ENCODE data around the gene PLA2G2F. TPM values are rescaled to one million over a fixed set of nuclear protein-coding genes. Genes with fewer than 3 reads are reported as not detected.

PLA2G2F gene
- total RNA-seq, 1 donor from 2014 or later: 3.0 TPM

DNA sequence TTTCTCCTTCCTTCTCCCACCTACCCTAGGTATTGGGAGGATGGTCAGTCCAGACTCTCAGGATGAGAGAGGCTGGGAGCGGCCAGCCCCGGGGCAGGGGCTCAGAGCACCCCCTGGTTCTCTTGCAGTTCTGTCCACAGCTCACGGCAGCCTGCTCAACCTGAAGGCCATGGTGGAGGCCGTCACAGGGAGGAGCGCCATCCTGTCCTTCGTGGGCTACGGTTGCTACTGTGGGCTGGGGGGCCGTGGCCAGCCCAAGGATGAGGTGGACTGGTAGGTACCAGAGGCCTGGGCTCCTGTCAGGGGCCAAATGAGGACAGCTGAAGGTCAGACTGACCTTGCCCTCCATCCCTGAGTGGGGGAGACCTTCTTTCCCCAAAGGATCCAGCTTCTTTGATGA, 4.2 kb downstream of the PLA2G2F start:
- DNase-seq: no peak

DNA sequence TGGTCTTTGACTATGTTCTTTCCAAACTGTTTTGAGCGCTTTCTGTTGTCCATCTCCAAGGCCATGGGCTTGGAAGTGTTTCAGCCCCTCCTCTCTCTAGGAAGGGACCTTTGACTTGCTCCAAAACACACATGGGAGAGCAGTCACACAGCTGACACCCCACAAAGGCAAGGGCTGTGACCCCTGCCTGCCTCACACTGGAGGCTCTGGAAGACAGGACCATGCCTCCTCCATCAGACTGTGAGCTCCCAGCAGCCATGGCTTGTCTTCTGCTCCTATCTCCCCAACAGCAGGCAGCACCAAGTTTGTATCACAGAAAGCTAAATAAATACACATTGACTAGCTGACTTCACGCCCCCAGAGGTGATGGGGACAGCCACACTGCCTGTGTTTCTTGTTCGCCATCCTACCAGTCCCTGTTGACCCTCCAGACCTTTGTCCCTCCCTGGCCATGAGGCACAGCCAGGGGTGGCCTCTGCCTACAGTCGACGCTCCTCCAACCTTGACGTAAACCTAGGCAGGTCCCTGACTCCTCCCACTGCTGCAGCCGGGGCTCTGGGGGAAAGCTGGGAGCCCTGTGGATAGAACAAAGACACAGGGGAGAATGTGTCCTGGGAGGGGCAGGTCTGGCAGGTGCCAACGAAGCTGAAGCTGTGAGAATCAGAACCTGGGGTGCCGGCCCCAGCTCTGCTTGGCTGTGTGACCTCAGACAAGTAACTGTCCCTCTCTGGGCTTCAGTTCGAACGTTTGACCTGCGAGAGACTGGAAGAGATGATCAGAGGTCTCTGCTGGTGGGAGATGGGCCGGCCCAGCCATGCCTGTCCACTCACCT, 4.8 kb downstream of the PLA2G2F start:
- no peak for DNase-seq

DNA sequence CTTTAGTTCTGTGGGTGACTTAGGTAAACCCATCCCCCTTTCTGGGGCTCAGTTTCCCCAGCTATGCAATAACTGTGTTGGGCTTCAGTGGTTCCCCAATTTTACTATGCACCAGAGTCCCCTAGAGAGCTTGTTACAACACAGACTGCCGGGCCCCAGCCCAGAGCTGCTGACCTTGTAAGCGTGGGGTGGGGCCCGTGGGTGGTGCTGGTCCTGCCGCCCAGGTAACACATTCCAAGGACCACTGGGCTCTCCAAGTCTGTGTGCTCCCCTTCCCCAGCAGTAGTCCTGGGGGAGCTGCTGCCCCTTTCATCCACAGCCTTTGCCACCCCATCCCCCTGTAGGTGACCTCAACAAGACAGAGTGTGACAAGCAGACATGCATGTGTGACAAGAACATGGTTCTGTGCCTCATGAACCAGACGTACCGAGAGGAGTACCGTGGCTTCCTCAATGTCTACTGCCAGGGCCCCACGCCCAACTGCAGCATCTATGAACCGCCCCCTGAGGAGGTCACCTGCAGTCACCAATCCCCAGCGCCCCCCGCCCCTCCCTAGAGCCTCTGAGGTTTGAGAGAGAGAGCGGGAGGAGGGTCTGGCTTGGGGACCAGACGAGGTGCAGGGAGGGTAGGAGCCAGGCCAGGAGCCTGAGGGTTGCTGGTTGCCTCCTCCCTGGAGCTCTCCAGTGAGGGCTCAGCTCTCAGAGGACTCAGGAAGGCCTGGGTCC, 8.9 kb downstream of the PLA2G2F start:
- DNase-seq: no peak

DNA sequence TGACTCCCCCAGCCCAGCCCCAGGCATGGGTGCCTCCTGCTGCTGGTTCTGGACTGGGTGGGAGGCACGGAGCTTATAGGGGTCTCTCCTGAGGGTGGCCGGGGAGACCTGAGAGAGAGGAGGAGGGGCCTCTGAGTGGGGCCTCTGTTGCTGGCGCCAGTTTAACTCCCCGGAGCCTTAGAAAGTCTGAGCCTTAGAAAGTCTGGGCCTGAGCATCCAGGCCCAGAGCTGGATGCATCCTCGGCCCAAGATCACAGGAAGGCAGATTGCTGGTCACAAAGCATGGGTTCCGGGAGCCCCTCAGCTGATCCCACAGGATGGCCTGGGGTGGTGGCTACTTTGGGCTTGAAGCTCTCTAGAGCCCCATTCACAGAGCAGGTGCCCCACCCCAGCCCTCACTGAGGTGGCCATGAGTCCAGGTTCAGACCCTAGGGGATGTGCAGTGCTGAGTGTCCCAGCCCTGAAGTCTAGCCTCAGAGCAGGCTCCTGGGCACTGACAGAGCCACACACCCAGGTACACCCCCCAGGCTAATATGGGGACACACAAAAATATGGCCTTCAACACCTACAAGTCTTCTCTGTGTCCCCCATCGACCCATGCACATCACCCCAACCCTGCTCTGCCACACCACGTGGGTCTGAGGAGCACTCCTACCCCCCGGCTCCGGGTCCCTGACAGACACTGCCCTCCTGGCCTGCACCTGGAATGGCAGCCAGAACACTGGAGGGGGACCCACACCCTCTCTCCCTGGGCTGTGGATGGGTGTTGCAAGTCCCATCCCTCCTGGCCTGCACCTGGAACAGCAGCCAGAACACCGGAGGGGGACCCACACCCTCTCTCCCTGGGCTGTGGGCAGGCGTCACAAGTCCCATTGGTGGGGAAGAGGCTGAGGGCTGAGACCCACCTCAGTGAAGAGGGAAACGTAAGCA, 9.7 kb downstream of the PLA2G2F start:
- DNase-seq: no peak

DNA sequence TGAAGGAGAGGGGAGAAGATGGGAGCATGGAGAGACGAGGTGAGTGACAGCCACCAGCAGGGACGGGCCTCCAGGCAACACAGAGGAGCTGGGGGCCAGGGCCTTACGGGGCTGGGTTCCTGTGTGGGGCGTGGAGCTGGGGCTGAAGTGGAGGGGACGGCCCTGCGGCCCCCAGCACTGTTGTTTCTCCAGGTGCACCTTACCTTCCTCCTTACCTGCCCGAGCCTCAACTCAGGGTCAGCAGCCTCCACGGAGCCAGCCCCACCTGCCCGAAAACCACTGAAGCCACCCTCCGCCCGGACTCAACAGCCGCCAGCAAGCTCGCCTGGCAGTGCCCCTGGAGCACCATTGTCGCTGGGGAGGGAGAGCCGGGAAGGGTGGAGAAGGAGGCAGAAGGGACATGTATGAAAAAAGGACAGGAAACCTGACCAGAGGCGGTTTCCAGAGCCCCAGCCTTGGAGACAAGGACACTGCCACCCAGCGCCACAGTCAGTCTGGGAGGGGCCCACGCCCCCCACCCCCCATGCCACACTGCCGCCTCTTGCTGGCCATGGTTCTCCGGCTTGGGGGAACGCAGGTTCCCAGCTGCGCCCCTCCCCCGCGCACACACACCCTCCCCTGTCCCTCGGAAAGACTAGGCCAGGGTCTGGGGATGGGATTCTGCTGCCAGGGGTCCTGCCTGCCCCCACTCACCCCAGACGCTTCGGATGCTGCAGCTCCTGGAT, 10.6 kb downstream of the PLA2G2F start:
- no peak for DNase-seq

DNA sequence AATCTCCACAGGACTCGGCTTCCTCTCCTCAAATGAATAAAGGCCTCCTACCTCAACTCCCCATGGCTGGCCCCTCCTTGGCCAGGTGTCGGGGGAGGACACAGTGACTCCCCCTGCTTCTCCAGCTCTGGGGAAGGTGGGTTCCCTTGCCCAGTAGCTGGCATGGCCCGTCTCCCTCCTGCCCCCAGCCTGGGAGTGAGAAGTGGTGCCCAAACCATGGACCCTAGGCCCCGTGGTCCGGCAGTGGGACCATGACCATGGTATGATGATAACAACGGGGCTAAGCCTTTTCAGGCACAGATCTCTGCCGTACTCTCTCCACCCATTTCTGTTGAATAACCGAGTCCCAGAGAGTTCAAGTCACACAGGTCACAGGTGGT, 11.2 kb downstream of the PLA2G2F start:
- DNase-seq: no peak

DNA sequence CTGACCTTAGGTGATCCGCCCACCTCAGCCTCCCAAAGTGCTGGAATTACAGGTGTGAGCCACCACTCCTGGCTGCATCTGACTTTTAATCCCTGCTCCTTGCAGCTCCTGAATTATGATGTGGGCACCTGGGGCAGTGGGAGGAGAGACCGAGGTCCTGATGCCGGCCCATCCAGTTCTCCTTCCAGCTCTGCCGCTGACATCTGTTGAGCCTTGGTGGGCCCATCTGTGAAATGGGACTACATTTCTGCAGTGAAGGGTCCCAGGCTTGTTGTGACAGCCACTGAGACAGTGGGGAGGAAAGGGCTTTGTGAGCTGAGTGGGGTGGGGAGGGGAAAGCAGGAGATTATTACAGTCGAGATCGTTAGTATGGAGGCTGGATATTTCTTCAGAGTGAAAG, 11.8 kb downstream of the PLA2G2F start:
- no peak for DNase-seq

DNA sequence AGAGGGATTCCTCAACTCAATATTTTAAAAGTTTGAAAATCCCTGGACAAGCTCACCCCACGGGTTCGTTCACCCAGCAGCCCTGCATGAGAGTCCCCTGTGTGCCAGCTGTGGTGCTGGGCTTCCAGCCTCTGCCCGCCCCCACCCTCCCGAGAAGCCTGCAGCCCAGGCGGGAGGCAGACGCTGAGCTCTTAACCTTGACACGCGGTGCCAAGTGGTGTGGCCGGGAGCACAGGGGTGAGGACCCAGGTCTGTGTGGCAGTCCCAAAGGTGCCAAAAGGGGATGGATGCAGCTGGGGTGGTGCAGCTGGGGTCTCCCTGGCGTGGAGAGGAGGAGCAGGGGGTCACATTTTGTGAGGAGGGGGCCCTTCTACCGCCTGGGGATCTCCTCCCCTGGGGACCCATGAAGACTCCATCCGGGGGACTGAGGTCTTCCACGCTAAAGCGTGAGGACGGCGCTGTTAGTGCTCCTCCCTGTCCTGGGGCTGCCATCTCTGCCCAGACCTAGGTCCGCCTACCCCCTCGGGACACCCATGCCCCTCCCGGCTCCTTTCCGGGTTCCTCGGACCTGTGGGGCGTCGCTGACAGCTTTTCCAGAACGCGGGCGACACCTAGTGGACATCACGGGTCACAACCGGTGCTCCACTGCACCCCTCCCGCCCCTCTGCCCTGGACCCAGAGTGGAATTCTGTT, 12.9 kb downstream of the PLA2G2F start:
- peak; percentile 68 for DNase-seq

DNA sequence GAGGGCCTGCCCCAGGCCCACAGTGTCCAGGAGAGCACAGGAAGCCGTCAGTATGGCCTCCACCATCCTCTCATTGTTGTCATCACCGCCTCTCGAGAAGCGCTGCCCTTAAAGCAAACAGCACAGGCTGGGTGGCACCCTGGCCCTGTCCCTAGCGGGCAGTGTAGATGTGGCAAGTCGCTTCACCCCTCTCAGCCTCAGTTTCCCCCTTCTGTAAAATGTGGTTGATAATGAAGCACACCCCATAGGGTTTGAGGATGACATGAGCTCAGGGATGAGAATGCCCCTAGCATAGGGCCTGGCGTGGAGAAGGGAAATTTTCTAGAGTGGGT, 13.4 kb downstream of the PLA2G2F start:
- DNase-seq: no peak

DNA sequence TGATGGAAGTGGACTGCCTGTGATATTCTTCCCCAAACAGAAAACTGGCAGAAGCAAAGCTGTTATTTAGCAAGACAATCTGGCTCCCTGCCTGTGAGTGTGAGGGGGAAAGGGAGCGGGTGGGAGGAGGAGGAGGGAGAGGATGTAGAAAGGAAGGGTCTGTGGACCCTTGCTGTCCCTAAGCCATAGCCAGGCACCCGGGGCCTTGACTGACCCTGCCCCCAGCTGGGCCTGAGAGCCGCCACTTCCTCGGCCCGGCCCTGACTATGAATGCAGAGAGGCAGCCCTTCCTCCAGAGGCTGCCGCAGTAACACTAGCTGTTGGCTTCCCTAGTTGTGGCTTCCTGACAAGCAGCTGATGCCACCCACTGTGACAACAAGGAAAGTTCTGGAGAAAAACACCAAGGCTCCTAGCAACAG, 13.9 kb downstream of the PLA2G2F start:
- DNase-seq: peak; percentile 59

DNA sequence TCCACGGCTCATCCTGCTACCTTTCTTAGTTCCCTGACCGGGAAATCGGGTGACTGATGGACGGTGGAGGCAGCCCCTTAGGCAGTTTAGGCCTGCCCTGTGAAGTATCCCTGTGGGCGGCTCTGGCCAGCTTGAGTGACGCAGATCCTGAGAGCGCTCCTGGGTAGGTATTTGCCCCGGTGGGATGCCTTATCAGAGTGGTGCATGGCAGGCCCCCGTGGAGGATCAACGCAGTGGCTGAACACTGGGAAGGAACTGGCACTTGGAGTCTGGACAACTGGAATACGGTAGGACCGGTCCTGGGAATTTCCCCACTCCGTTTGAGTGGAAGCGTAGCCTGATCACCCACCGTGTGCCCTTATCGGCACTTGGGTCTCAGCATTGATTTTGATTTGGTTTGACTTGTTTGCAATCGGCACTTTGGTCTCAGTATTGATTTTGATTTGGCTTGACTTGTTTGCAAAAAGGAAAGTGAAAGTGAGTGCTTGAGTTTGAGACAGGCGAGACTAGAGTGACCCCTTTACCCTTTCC, 15.2 kb downstream of the PLA2G2F start:
- no peak for DNase-seq

DNA sequence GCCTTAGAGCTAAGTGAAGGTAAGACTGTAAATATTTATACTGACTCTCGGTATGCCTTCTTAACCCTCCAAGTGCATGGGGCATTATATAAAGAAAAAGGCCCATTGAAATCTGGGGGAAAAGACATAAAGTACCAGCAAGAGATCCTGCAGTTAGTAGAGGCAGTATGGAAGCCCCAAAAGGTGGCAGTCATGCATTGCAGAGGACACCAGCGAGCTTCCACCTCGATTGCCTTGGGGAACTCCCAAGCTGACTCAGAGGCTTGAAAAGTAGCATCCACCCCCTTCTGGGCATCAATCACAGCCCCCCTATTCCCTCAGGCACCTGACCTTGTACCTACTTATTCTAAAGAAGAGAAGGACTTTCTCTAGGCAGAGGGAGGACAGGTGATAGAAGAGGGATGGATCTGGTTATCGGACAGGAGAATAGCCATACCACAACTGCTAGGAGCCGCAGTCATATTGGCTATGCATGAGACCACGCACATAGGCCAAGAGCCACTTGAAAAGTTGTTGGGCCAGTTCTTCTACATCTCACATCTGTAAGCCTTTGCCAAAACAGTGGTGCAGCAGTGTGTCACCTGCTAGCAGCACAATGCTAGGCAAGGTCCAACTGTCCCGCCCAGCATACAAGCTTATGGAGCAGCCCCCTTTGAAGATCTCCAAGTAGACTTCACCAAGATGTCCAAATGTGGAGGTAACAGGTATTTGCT, 19.4 kb downstream of the PLA2G2F start:
- no peak for DNase-seq

DNA sequence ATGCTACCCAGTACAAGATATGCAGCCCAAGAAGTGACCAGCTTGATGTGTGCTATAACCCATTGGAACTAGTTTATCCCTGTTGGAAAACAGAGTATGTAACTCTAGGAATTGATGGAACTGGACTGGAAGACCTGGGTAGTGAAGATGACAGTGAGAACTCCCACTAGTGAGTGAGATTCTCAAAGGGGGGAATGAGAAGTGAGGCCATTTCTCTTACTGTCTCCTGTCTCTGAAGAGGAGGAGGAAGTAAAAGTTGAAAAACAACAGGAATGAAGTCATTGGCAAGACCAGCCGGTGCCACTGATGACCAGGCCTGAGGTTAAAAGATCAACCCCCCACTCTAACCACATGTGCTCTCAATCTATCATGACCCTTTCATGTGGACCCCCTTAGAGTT, 20.9 kb downstream of the PLA2G2F start:
- no peak for DNase-seq

DNA sequence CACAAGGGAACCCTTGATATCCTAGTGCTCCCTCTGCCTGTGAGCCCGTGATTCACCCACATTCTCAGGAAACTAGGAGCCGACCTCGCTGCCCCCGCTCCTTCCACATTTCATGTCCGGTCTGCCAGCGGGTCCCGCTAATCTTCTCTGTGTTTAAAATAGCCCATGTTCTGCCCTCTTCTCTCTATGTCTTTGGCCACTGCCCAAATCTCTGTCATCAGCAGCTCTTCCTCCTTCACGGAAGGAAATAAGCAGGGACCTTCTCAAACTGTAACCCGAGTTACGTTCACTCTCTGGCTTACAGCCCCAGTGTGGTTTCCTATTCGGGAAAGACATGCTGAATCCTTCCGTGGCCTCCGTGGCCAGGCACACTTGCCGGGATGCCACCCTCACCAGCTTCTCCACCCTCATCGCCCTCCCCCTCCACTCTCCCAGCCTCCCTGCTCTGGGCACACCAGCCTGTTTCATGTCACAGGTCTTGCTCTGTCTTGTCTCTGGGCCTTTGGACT, 25.6 kb downstream of the PLA2G2F start:
- DNase-seq: no peak

DNA sequence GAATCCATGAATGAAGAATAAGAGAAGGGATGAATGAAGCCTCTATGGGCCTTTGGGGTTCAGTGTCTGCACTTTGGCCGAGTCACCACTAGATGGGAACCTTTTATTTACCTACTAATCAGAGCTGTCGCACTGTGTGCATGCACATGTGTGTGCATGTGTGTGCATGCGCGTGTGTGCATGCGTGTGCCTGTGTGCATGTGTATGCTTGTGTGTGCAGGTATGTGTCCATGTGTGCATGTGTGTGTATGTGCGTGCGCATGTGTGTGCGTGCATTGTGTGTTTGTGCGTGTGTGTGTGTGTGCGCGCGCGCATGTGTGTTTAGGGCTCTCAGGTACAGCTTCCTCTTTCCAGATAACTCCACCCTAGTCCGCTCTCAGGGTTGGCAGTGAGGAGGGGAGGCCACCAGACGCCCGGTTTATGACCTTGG, 26.4 kb downstream of the PLA2G2F start:
- DNase-seq: no peak

DNA sequence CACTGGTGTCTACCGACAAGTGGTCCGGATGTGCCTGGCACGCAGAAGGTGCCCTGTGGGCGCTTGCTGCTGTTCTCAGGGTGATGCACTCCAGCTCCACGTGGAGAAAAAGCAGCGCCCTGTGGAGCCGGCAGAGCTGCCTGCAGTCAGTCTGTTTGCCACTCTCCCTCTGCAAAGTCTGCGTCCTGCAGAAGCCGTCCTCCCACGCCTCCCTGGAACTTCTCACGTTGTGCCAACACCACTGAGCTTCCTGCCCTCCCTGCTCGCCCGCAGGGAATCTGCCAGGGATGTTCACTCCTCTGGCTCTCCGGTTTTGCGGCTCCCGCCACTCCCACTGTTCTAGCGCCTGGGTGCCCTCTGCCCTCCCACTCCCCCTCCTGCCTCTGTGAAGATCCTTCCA, 26.9 kb downstream of the PLA2G2F start:
- DNase-seq: no peak

DNA sequence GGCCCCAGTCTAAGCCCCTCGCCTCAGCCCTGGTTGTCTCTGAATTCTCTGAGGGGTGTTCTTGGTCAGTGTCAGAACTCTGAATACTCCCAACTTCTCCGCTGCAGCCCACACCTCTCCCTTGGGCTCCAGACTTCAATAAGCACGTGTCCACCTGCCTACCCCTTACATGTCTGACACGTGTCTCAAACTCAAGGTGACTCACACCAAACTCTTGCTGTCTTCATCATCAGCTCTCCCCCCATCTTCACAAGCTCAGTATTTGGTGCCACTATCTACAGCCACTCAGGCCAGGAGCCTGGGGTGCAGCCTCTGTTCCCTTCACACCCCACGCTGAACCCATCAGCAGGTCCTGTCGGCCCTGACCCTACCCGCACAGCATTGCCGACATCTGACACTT, 28.0 kb downstream of the PLA2G2F start:
- DNase-seq: no peak

DNA sequence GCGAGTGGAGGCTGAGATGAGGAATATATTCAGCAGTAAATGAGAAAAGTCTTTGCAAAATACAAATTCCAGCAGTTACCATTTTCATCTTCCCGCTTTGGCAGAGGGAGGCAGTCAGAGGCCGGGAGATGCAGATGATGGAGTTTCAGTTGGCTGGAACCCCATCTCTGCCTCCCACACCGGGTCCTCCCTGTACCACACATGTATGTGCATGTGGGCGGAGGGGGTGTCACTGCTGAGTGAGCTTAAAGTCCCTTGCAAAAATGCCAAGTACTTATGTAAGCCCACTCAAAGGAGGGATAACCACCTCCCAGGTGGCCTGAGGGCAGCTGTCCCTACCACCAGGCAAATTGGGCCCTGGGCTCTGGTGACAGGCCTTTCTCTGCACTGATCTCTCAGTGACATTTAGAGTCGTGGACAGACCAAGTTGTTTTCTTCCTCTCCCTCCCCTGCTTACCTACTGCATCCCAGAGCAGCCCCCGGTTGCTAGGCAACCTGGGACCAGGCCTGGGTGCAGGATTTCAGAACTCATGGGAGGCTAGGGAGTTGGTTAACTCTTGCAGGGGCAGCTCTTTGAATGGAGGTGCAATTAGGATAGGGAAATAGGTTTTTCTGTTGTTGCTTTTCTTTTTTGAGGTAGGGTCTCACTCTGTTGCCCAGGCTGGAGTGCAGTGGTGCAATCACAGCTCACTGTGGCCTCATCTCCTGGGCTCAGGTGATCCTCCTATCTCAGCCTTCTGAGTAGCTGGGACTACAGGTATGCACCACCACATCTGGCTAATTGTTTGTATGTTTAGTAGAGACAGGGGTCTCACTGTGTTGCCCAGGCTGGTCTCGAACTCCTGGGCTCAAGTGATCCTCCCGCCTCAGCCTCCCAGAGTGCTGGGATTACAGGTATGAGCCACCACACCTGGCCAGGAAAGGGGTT, 29.7 kb downstream of the PLA2G2F start:
- DNase-seq: no peak

DNA sequence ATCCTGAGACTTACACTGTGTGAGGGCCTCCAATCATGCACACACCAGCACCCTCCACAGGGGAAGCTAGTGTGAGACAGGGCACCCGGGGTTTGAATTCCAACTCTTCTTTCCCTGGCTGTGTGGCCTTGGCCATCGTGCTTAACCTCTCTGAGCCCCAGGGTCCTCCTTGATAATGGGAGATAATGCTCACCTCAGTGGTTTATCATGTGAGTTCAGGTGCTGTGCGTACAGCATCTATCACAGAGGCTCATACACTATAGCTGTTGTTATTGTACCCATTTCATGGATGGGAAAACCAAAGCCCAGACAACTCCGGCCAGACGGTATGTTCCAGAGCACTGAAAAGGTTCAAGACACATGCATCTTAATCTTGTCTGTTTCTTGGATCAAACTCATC, 30.8 kb downstream of the PLA2G2F start:
- no peak for DNase-seq

All from skin of body (tissue), 2 donors.